ENCODE results near the gene STAMBPL1.

DNA sequence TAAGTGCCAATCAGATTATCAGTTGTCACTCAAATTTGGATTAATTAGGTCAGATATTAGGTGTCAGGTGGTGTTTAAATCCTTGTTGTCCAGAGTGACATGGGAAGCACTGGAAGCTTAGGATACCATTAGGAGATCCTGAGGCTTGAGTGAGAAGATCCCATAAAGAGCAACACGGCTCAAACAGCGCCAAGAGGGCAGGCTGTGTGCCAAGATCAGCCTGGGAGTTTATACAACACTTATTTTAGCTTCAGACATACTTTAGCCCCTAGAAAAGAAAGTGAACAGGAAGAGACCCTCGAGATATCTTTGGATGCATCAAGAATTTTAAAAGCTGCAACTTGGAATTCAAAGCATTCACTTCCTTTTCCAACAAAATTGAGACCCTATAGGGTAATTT lies 86.8 kb downstream of the STAMBPL1 start:
- no peak for TF ChIP-seq CTCF (IDR thresholded peaks at IDR 0.05)
- TF ChIP-seq POLR2A (IDR thresholded peaks at IDR 0.05) = no peak

Measured in upper lobe of left lung (tissue), 4 donors.